KMS-11 (cell line): ENCODE results near the gene NKX6-1.

Source experiments
- H2AFZ ChIP-seq: fragments of 200-600 bp; sonication (generic); 2 replicates; pipeline ENCODE4 v1.6.1; 2016; ENCODE audit warnings: antibody characterized with exemption, mixed run types, low read depth
- H3K27ac ChIP-seq: fragments of 200-600 bp; sonication (generic); 2 replicates; pipeline ENCODE4 v1.6.1; 2016; ENCODE audit warnings: mild to moderate bottlenecking, mixed run types
- H3K27me3 ChIP-seq: fragments of 200-600 bp; sonication (generic); 2 replicates; pipeline ENCODE4 v1.6.1; 2017; ENCODE audit warnings: mild to moderate bottlenecking, low read depth, mixed run types, moderate library complexity; ENCODE audit not compliant: insufficient read depth
- H3K36me3 ChIP-seq: fragments of 200-600 bp; sonication (generic); 2 replicates; pipeline ENCODE4 v1.6.1; 2017; ENCODE audit warnings: mild to moderate bottlenecking, mixed run types; ENCODE audit not compliant: insufficient read depth
- H3K4me1 ChIP-seq: fragments of 200-600 bp; sonication (generic); 2 replicates; pipeline ENCODE4 v1.6.1; 2016; ENCODE audit warnings: mild to moderate bottlenecking, low read depth, mixed run types; ENCODE audit not compliant: poor library complexity, severe bottlenecking
- H3K4me2 ChIP-seq: fragments of 200-600 bp; sonication (generic); 2 replicates; pipeline ENCODE4 v1.7.0; 2016; ENCODE audit warnings: mild to moderate bottlenecking, mixed run types
- H3K4me3 ChIP-seq: fragments of 200-600 bp; sonication (generic); IDR thresholded peaks from 2 replicates; pipeline ENCODE4 v1.6.1; 2017; ENCODE audit warnings: low read depth, low read length, mixed read lengths; ENCODE audit not compliant: insufficient read depth
- H3K79me2 ChIP-seq: fragments of 200-600 bp; sonication (generic); 2 replicates; pipeline ENCODE4 v1.6.1; 2016; ENCODE audit warnings: low read depth, mixed run types; ENCODE audit not compliant: insufficient read depth
- H3K9ac ChIP-seq: fragments of 200-600 bp; sonication (generic); 2 replicates; pipeline ENCODE4 v1.6.1; 2016; ENCODE audit warnings: mild to moderate bottlenecking, mixed run types
- H4K20me1 ChIP-seq: fragments of 200-600 bp; sonication (generic); 2 replicates; pipeline ENCODE4 v1.6.1; 2016; ENCODE audit warnings: mild to moderate bottlenecking, mixed run types; ENCODE audit not compliant: insufficient read depth
- CTCF ChIP-seq: fragments of 200-600 bp; sonication (generic); conservative IDR thresholded peaks from 2 replicates; pipeline ENCODE4 v1.6.1; 2017; ENCODE audit warnings: low read depth, mild to moderate bottlenecking, antibody characterized with exemption, low read length, moderate library complexity, mixed read lengths

Gene NKX6-1

GRCh38 chr4:84498935-84499623 lies at the start of gene NKX6-1:
TSS of gene NKX6-1 (minus strand) at chr4:84499292. CDS start at chr4:84498228, 1,064 bp downstream.
- Histone ChIP-seq H3K4me3 (peak within 1 kb of the TSS; percentile 86), H2AFZ (peak within 1 kb of the TSS; percentile 87), H3K79me2 (no peaks in the 10 kb centered on the region), H3K4me2 (peak within 1 kb of the TSS; percentile 70), H3K27ac (peak within 1 kb of the TSS; percentile 36; the same call in 1 of the 2 replicates), H3K4me1 (no peaks in the 10 kb centered on the region), H3K36me3 (no peaks in the 10 kb centered on the region), H4K20me1 (no peaks in the 10 kb centered on the region), H3K9ac (peak within 1 kb of the TSS; percentile 52), H3K27me3 (no peaks in the 10 kb centered on the region)
- TF ChIP-seq CTCF = no peak

GRCh38 chr4:84547211-84547610 lies 48.1 kb upstream of the NKX6-1 start:
- Histone ChIP-seq H3K4me2 (no peak overlapping the region), H2AFZ (no peak overlapping the region), H3K4me3 (no peak overlapping the region), H3K9ac (no peak overlapping the region), H3K27ac (no peak overlapping the region), H3K4me1 (no peaks in the 10 kb centered on the region), H3K79me2 (no peaks in the 10 kb centered on the region), H3K36me3 (no peaks in the 10 kb centered on the region), H3K27me3 (no peaks in the 10 kb centered on the region), H4K20me1 (no peaks in the 10 kb centered on the region)
- TF ChIP-seq CTCF = no peak

- Histone ChIP-seq H3K79me2 (no peaks in the 10 kb centered on the region), H3K4me2 (no peak overlapping the region), H3K9ac (no peak overlapping the region), H3K27ac (no peak overlapping the region), H3K27me3 (no peaks in the 10 kb centered on the region), H3K36me3 (no peaks in the 10 kb centered on the region), H3K4me3 (no peak overlapping the region), H3K4me1 (no peaks in the 10 kb centered on the region), H4K20me1 (no peaks in the 10 kb centered on the region), H2AFZ (no peak overlapping the region)
- TF ChIP-seq CTCF = no peak
These were observed 46.0 kb upstream of the NKX6-1 start for GRCh38 chr4:84545093-84545492.

GRCh38 chr4:84535901-84536300 lies 36.8 kb upstream of the NKX6-1 start:
- Histone ChIP-seq H4K20me1 (no peaks in the 10 kb centered on the region), H3K27me3 (no peaks in the 10 kb centered on the region), H3K9ac (no peak overlapping the region), H3K4me2 (no peak overlapping the region), H3K36me3 (no peaks in the 10 kb centered on the region), H3K4me1 (no peaks in the 10 kb centered on the region), H2AFZ (no peak overlapping the region), H3K79me2 (no peaks in the 10 kb centered on the region), H3K27ac (no peak overlapping the region), H3K4me3 (no peak overlapping the region)
- TF ChIP-seq CTCF = no peak
